ENCODE measurements around the gene PCDHA2. TPM values are rescaled to one million over a fixed set of nuclear protein-coding genes. Genes with fewer than 3 reads are reported as not detected.
"Not testable (repeated sequence)": the region's sequence is repeated elsewhere in the genome, so short reads cannot be mapped to it uniquely, and the experiment has no call there.

Gene PCDHA2
- total and polyA plus RNA-seq, 2 of the 13 experiments (the other 11 are each of a cell fraction or from before 2014, with no cell fraction given), result not detected

DNA sequence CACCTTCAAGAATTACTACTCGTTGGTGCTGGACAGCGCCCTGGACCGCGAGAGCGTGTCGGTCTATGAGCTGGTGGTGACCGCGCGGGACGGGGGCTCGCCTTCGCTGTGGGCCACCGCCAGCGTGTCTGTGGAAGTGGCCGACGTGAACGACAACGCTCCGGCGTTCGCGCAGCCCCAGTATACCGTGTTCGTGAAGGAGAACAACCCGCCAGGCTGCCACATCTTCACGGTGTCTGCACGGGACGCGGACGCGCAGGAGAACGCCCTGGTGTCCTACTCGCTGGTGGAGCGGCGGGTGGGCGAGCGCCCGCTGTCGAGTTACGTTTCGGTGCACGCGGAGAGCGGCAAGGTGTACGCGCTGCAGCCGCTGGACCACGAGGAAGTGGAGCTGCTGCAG, 28.3 kb downstream of the PCDHA2 start:
- POLR2A ChIA-PET; in situ Hi-C loops (cut with HindIII; ENCODE audit: extremely low pct_ligation_motif_present, low pct_unique_long_range_greater_than_20kb); DNase-seq (ENCODE audit: low spot score); H3K27me3 ChIP-seq (ENCODE audit: control insufficient read depth in 1 of 2, insufficient read depth in 2 of 2, low read length in 2 of 2); H2AFZ ChIP-seq (ENCODE audit: low read length); H3K4me2 ChIP-seq (ENCODE audit: low read depth, low read length); H3K9me3 ChIP-seq (ENCODE audit: low read length); FAIRE-seq; H3K27ac ChIP-seq (ENCODE audit: extremely low read length, insufficient read depth, low read length); ATAC-seq; H3K4me3 ChIP-seq (replicated peaks in 1 of 3; ENCODE audit: insufficient read depth in 1 of 3, low read depth in 2 of 3, low read length in 3 of 3); H3K9ac ChIP-seq (ENCODE audit: insufficient read depth, low read depth, low read length); H3K79me2 ChIP-seq (ENCODE audit: insufficient read depth, low read length); H3K36me3 ChIP-seq (replicated peaks in 1 of 2; ENCODE audit: control insufficient read depth in 1 of 2, insufficient read depth in 2 of 2, low read length in 2 of 2); CTCF ChIA-PET (ENCODE audit: low intra/inter-chr PET ratio, low total read pairs); H4K20me1 ChIP-seq (ENCODE audit: insufficient read depth, low read length); H3K4me1 ChIP-seq (ENCODE audit: insufficient read depth, low read length); intact Hi-C loops (cut with micrococcal nuclease; ENCODE audit: unreplicated experiment); BruUV-seq (replicated peaks): not testable (repeated sequence)
- 90% methylated on average over 48 of the region's 48 CpGs for WGBS (ENCODE audit: low lambda C conversion rate)

DNA sequence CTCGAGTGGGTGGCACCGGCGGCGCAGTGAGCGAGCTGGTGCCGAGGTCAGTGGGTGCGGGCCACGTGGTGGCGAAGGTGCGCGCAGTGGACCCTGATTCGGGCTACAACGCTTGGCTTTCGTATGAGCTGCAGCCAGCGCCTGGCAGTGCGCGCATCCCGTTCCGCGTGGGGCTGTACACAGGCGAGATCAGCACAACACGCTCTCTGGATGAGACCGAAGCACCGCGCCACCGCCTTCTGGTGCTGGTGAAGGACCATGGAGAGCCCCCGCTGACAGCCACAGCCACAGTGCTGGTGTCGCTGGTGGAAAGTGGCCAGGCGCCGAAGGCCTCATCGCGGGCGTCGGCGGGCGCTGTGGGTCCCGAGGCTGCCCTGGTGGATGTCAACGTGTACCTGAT, 28.8 kb downstream of the PCDHA2 start:
- H3K36me3 ChIP-seq (replicated peaks in 1 of 2; ENCODE audit: control insufficient read depth in 1 of 2, insufficient read depth in 2 of 2, low read length in 2 of 2), result no peaks in the 10 kb centered on the region
- no peak overlapping the region for H3K9ac ChIP-seq (ENCODE audit: insufficient read depth, low read depth, low read length)
- no peak overlapping the region for H3K4me3 ChIP-seq (replicated peaks in 1 of 3; ENCODE audit: insufficient read depth in 1 of 3, low read depth in 2 of 3, low read length in 3 of 3)
- no TSS peak for BruUV-seq (replicated peaks)
- ChIA-PET CTCF (ENCODE audit: low intra/inter-chr PET ratio, low total read pairs) (no interaction called here), POLR2A (no interaction called here)
- in situ Hi-C loops (cut with HindIII; ENCODE audit: extremely low pct_ligation_motif_present, low pct_unique_long_range_greater_than_20kb), result no loop called here
- H3K79me2 ChIP-seq (ENCODE audit: insufficient read depth, low read length), result no peaks in the 10 kb centered on the region
- H3K4me2 ChIP-seq (ENCODE audit: low read depth, low read length), result no peak overlapping the region
- ATAC-seq, result no peak
- no peaks in the 10 kb centered on the region for H3K9me3 ChIP-seq (ENCODE audit: low read length)
- H3K27me3 ChIP-seq (ENCODE audit: control insufficient read depth in 1 of 2, insufficient read depth in 2 of 2, low read length in 2 of 2), result no peaks in the 10 kb centered on the region; a peak in 1 of 5 replicates
- 92% methylated on average over 37 of the region's 38 CpGs for WGBS (ENCODE audit: low lambda C conversion rate)
- H3K27ac ChIP-seq (ENCODE audit: extremely low read length, insufficient read depth, low read length), result no peak overlapping the region
- intact Hi-C loops (cut with micrococcal nuclease; ENCODE audit: unreplicated experiment), result no loop called here
- H4K20me1 ChIP-seq (ENCODE audit: insufficient read depth, low read length), result no peaks in the 10 kb centered on the region
- no peaks in the 10 kb centered on the region for H3K4me1 ChIP-seq (ENCODE audit: insufficient read depth, low read length)
- H2AFZ ChIP-seq (ENCODE audit: low read length), result no peak overlapping the region
- FAIRE-seq, result no peak
- DNase-seq (ENCODE audit: low spot score), result no peak
- TF ChIP-seq PLRG1 (conservative IDR thresholded peaks at IDR 0.05) (no peak), ZNF317 (CRISPR knock-in tag; IDR thresholded peaks at IDR 0.05) (no peak), ARNTL (CRISPR knock-in tag; IDR thresholded peaks at IDR 0.05) (no peak), TFDP1 (CRISPR knock-in tag; IDR thresholded peaks at IDR 0.05; ENCODE audit: borderline replicate concordance) (no peak), ZNF180 (CRISPR knock-in tag; IDR thresholded peaks at IDR 0.05; ENCODE audit: borderline replicate concordance, low read depth) (no peak), ZFP36L1 (CRISPR knock-in tag; IDR thresholded peaks at IDR 0.05) (no peak), ZSCAN5A (CRISPR knock-in tag; IDR thresholded peaks at IDR 0.05; ENCODE audit: borderline replicate concordance) (no peak), ATF1 (CRISPR knock-in tag; IDR thresholded peaks at IDR 0.05) (no peak), ZNF816 (CRISPR knock-in tag; IDR thresholded peaks at IDR 0.05; ENCODE audit: borderline replicate concordance) (no peak), ZNF501 (CRISPR knock-in tag; IDR thresholded peaks at IDR 0.05) (no peak), PHF8 (CRISPR knock-in tag; IDR thresholded peaks at IDR 0.05) (no peak)
- TF ChIP-seq, protein P1, sequence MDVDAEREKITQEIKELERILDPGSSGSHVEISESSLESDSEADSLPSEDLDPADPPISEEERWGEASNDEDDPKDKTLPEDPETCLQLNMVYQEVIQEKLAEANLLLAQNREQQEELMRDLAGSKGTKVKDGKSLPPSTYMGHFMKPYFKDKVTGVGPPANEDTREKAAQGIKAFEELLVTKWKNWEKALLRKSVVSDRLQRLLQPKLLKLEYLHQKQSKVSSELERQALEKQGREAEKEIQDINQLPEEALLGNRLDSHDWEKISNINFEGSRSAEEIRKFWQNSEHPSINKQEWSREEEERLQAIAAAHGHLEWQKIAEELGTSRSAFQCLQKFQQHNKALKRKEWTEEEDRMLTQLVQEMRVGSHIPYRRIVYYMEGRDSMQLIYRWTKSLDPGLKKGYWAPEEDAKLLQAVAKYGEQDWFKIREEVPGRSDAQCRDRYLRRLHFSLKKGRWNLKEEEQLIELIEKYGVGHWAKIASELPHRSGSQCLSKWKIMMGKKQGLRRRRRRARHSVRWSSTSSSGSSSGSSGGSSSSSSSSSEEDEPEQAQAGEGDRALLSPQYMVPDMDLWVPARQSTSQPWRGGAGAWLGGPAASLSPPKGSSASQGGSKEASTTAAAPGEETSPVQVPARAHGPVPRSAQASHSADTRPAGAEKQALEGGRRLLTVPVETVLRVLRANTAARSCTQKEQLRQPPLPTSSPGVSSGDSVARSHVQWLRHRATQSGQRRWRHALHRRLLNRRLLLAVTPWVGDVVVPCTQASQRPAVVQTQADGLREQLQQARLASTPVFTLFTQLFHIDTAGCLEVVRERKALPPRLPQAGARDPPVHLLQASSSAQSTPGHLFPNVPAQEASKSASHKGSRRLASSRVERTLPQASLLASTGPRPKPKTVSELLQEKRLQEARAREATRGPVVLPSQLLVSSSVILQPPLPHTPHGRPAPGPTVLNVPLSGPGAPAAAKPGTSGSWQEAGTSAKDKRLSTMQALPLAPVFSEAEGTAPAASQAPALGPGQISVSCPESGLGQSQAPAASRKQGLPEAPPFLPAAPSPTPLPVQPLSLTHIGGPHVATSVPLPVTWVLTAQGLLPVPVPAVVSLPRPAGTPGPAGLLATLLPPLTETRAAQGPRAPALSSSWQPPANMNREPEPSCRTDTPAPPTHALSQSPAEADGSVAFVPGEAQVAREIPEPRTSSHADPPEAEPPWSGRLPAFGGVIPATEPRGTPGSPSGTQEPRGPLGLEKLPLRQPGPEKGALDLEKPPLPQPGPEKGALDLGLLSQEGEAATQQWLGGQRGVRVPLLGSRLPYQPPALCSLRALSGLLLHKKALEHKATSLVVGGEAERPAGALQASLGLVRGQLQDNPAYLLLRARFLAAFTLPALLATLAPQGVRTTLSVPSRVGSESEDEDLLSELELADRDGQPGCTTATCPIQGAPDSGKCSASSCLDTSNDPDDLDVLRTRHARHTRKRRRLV (CRISPR knock-in tag; IDR thresholded peaks at IDR 0.05), result no peak
